ENCODE results near the gene ARL13B.
"Not testable (repeated sequence)": the region's sequence is repeated elsewhere in the genome, so short reads cannot be mapped to it uniquely, and the experiment has no call there.

ARL13B gene

DNA sequence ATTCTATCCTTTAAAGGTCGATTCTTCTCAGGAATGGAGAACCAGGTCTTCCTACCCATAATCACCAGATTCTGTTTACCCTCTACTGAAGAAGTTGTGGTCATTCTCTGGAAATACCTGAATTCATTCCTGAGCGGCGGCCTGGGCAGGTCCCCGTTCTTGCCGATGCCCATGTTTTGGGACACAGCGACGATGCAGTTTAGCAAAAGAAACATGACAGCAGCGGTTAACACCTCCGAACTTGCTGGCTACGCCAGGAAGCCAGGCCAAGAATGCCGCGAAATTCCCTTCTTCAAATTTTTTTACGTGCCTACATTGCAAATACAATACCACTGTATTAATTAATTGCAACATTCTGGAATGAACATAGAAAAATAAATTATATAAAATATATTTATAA, 81.3 kb downstream of the ARL13B start:
- no peak overlapping the region for H3K4me3 Mint-ChIP-seq
- no peaks in the 10 kb centered on the region for H3K9me3 Mint-ChIP-seq
- H3K27ac Mint-ChIP-seq: no peak overlapping the region
- peaks cover 31% of the 10 kb centered on the region for H3K4me1 Mint-ChIP-seq (ENCODE audit: low read depth)
- no peak for DNase-seq (ENCODE audit: low spot score)
- peaks cover 50% of the 10 kb centered on the region for H3K36me3 Mint-ChIP-seq (ENCODE audit: low read depth)
- H3K27me3 Mint-ChIP-seq (ENCODE audit: low read depth): no peaks in the 10 kb centered on the region

GRCh38 chr3:94062513-94063404, 82.8 kb downstream of the ARL13B start, which contains the start of the genes DHFR2 and NSUN3:
Gene DHFR2, minus strand, starts transcription at chr3:94062916. Its CDS starts 1,405 bp downstream, at chr3:94061511.
Gene NSUN3, plus strand, starts transcription at chr3:94063061. Its CDS starts 66 bp downstream, at chr3:94063127.
- Mint-ChIP-seq H3K9me3 (peaks cover 9% of the 10 kb centered on the region), H3K4me3 (peak within 1 kb of the TSS; percentile 98), H3K4me1 (ENCODE audit: low read depth) (peaks cover 35% of the 10 kb centered on the region), H3K27ac (peak within 1 kb of the TSS; percentile 99), H3K36me3 (ENCODE audit: low read depth) (peaks cover 60% of the 10 kb centered on the region), H3K27me3 (ENCODE audit: low read depth) (no peaks in the 10 kb centered on the region)
- DNase-seq (ENCODE audit: low spot score): peak; percentile 84

DNA sequence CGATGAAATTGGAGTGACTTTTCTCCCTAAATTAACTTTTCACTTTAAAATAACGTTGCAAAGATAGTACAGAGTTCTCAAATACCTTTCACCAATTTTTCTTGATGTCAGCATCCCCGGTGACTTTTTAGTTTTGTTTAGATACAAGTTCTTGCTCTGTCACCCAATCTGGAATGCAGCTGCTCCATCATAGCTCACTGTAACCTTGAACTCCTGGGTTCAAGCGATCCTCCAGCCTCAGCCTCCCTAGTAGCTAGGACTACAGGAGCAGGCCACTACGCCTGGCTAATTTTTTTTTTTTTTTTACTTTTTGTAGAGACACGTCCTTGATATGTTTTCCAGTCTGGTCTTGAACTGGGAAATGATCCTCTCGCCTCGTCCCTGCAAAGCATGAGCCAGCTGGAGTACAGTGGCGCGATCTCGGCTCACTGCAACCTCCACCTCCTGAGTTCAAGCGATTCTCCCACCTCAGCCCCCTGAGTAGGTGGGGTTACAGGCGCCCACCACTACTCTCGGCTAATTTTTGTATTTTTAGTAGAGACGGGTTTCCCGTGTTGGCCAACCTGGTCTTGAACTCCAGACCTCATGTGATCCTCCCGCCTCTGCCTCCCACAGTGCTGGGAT, 83.7 kb downstream of the ARL13B start:
- no peak for DNase-seq (ENCODE audit: low spot score)

DNA sequence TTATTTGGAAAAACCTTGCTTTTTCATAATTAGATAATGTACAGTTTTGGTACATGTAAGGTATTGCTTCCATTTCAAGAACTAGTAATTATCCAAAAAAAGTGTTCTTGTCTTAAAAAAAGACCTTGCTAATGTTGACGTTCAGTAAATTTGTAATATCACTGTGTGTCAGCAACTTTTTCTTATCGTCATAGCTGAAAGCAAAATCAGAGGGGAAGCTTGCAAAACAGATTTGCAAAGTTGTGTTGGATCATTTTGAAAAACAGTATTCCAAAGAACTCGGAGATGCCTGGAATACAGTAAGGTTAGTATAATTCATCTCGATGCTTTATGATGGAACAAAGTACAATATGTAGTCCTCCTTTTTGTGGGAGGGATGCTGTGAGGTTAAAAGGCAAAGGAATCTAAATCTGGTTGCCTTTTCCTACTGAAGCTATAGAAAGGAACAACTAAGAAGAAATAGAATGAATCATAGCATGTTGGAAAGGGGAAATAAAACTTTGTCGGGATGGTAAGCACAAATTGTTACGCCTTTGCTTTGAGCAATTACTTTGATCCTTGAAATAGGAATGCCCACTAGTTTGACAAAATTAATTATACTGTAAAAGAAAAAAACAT, 84.4 kb downstream of the ARL13B start:
- H3K36me3 Mint-ChIP-seq (ENCODE audit: low read depth): peaks cover 56% of the 10 kb centered on the region
- no peak for DNase-seq (ENCODE audit: low spot score)
- no peaks in the 10 kb centered on the region for H3K27me3 Mint-ChIP-seq (ENCODE audit: low read depth)
- peaks cover 9% of the 10 kb centered on the region for H3K9me3 Mint-ChIP-seq
- peaks cover 40% of the 10 kb centered on the region for H3K4me1 Mint-ChIP-seq (ENCODE audit: low read depth)
- peak overlapping the region; percentile 99 for H3K27ac Mint-ChIP-seq
- peak overlapping the region; percentile 98 for H3K4me3 Mint-ChIP-seq

More for the DNA sequence above, 83.7 kb downstream of the ARL13B start:
- peaks cover 9% of the 10 kb centered on the region for H3K9me3 Mint-ChIP-seq
- peaks cover 33% of the 10 kb centered on the region for H3K4me1 Mint-ChIP-seq (ENCODE audit: low read depth)
- H3K36me3 Mint-ChIP-seq (ENCODE audit: low read depth): peaks cover 61% of the 10 kb centered on the region
- H3K27ac Mint-ChIP-seq: peak overlapping the region; percentile 99
- H3K4me3 Mint-ChIP-seq: peak overlapping the region; percentile 98
- no peaks in the 10 kb centered on the region for H3K27me3 Mint-ChIP-seq (ENCODE audit: low read depth)

GRCh38 chr3:94065122-94065521, 85.2 kb downstream of the ARL13B start:
- H3K27ac Mint-ChIP-seq: peak overlapping the region; percentile 26
- peak overlapping the region; percentile 98 for H3K4me3 Mint-ChIP-seq
- H3K36me3 Mint-ChIP-seq (ENCODE audit: low read depth): peaks cover 53% of the 10 kb centered on the region
- no peak for DNase-seq (ENCODE audit: low spot score)
- H3K27me3 Mint-ChIP-seq (ENCODE audit: low read depth): no peaks in the 10 kb centered on the region
- H3K4me1 Mint-ChIP-seq (ENCODE audit: low read depth): peaks cover 43% of the 10 kb centered on the region
- H3K9me3 Mint-ChIP-seq: peaks cover 9% of the 10 kb centered on the region

DNA sequence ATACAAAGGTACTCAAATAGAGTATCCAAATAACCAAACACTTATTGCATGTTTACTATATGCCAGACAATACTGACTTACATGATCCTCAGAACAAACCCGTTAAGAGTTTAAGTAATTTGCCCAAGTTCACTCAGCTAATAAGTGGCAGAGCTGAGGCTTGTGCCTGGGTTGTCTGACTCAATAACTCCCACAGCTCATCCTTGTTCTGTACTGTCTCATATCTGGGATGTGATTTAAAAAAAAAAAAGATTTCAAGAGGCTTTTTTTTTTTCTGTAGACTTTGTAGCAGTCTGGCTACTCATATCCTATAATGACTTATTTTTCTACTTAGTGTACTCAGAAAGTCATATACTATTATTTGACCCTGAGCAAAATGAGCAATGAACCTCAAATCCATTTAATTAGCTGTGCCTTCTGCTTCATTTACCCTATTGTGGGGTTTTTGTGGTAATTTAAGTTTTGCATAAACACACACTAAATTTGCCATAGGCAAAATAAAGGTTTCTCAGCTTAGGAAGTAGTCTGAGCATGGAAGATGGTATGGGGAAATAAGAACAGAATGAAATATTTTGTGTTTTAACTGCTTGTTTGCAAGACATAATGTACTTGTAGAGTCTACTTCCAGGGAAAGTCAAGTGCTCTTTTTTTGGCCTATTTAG, 86.0 kb downstream of the ARL13B start:
- H3K4me1 Mint-ChIP-seq (ENCODE audit: low read depth): peaks cover 49% of the 10 kb centered on the region
- DNase-seq (ENCODE audit: low spot score): no peak
- H3K27me3 Mint-ChIP-seq (ENCODE audit: low read depth): no peaks in the 10 kb centered on the region
- H3K9me3 Mint-ChIP-seq: peaks cover 9% of the 10 kb centered on the region
- H3K27ac Mint-ChIP-seq: no peak overlapping the region
- peaks cover 45% of the 10 kb centered on the region for H3K36me3 Mint-ChIP-seq (ENCODE audit: low read depth)
- peak overlapping the region; percentile 3 for H3K4me3 Mint-ChIP-seq

DNA sequence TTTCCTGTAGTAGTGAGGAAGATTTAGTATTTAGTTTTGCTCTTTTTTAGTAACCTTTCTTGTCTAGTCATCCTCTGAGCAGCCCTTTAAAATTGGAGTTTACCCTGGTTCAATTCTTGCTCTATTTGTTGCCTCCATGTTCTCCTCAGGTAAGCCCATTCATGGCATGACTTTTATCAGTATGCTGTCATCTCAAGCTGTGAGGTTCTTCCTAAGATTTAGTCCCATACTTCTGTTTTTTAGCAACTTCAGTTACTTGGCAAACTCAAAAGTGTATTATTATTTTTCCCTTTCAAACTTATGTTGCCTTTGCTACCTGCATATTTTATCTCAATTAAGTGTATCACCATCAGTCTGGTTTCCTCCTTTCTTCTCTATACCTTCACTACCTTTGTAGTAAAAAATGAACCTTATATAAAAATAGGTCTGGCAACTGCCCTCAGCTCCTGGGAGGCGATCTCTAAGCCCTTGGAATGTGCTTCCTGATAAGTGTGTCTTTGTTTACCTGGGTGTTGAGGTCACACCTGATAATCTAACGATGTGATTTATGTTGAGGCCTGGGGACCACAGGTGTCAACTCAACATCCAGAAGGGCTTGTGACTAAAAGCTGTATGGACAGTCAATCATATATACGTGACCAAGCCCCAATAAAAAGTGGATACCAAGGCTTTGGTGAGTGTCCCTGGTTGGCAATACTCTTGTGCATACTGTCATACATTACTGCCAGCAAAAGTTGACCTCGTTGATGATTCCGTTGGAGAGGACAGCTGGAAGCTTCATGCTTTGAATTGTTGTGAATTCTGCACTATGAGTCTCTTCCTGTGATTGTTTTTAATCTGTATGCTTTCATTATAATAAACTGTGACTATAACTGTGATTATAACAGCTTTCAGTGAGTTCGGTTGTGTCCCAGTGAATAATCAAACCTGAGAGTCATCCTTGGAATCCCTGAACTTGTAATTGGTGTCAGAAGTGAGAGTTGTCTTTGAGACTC, 86.8 kb downstream of the ARL13B start:
- H3K27ac Mint-ChIP-seq: no peak overlapping the region
- no peaks in the 10 kb centered on the region for H3K27me3 Mint-ChIP-seq (ENCODE audit: low read depth)
- DNase-seq (ENCODE audit: low spot score): no peak
- H3K4me1 Mint-ChIP-seq (ENCODE audit: low read depth): peaks cover 58% of the 10 kb centered on the region
- H3K36me3 Mint-ChIP-seq (ENCODE audit: low read depth): peaks cover 46% of the 10 kb centered on the region
- peaks cover 9% of the 10 kb centered on the region for H3K9me3 Mint-ChIP-seq
- peak overlapping the region; percentile 3 for H3K4me3 Mint-ChIP-seq

GRCh38 chr3:94069194-94069813, 89.3 kb downstream of the ARL13B start:
- H3K9me3 Mint-ChIP-seq: peaks cover 9% of the 10 kb centered on the region
- DNase-seq (ENCODE audit: low spot score): no peak
- H3K36me3 Mint-ChIP-seq (ENCODE audit: low read depth): peaks cover 60% of the 10 kb centered on the region
- H3K27ac Mint-ChIP-seq: peak overlapping the region; percentile 38
- H3K4me1 Mint-ChIP-seq (ENCODE audit: low read depth): peaks cover 69% of the 10 kb centered on the region
- no peaks in the 10 kb centered on the region for H3K27me3 Mint-ChIP-seq (ENCODE audit: low read depth)
- peak overlapping the region; percentile 14 for H3K4me3 Mint-ChIP-seq

DNA sequence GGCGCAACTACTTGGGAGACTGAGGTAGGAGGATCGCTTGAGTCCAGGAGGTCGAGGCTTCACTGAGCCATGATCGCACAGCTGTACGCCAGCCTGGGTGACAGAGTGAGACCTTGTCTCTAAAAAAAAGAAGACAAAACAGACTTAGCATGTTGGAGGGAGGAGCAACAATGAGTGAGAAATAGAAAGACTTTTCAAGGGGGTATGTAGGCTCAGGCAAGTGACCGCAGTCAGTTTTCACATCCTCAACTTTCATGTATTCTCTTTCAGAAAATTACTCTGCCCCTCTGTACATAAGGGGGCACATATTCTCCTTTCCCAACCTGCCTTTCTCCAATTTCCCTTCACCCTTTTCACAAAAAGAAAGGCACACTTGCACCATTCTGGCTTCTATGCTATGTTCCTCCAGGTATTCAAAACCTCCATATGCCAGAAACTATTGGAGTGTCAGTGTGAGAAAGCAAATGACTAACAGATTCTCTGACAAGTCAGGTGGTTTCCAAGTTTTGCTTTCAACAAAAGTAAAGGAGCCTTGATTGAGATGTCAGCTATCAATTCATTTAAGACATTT, 90.5 kb downstream of the ARL13B start:
- peaks cover 60% of the 10 kb centered on the region for H3K36me3 Mint-ChIP-seq (ENCODE audit: low read depth)
- H3K4me1 Mint-ChIP-seq (ENCODE audit: low read depth): peaks cover 63% of the 10 kb centered on the region
- H3K4me3 Mint-ChIP-seq: no peak overlapping the region
- DNase-seq (ENCODE audit: low spot score): no peak
- peaks cover 9% of the 10 kb centered on the region for H3K9me3 Mint-ChIP-seq
- H3K27ac Mint-ChIP-seq: no peak overlapping the region
- H3K27me3 Mint-ChIP-seq (ENCODE audit: low read depth): no peaks in the 10 kb centered on the region

DNA sequence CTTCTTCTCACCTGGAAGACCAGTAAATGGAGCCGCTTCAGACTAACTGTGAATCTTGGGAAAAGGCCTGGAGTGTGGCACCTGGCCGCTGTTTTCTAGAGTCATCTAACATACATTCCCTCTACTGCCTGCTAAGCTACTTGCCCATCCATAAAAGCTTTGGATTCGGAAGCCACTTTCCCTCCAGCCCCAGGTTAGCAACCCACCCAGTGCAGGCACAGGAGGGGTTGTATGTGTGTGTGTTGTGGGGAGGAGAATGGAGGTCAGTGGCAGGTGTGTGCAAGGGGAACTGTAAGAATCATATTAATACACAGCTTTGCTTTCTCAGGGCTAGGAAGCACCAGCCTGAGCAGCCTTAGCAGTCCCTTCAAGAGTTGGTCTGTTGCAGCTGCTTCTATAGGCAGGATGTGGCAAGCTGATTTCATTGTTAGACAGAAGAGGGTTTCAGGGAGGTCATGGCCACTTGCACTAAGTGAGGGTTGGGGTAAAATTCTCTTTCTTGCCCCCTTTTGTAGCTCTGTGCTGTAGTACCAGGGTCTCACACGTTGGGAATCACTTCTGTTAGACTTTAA, 91.8 kb downstream of the ARL13B start:
- H3K36me3 Mint-ChIP-seq (ENCODE audit: low read depth): peaks cover 61% of the 10 kb centered on the region

GRCh38 chr3:94076055-94076454, 96.1 kb downstream of the ARL13B start:
- Mint-ChIP-seq H3K27me3 (ENCODE audit: low read depth) (no peaks in the 10 kb centered on the region), H3K4me1 (ENCODE audit: low read depth) (peaks cover 52% of the 10 kb centered on the region), H3K4me3 (no peak overlapping the region), H3K27ac (no peak overlapping the region), H3K36me3 (ENCODE audit: low read depth) (peaks cover 65% of the 10 kb centered on the region), H3K9me3 (no peaks in the 10 kb centered on the region)
- no peak for DNase-seq (ENCODE audit: low spot score)

More for the DNA sequence above, 91.8 kb downstream of the ARL13B start:
- DNase-seq (ENCODE audit: low spot score): peak; percentile 22
- H3K4me3 Mint-ChIP-seq: peak overlapping the region; percentile 63
- H3K9me3 Mint-ChIP-seq: peaks cover 7% of the 10 kb centered on the region
- no peaks in the 10 kb centered on the region for H3K27me3 Mint-ChIP-seq (ENCODE audit: low read depth)
- peaks cover 53% of the 10 kb centered on the region for H3K4me1 Mint-ChIP-seq (ENCODE audit: low read depth)
- H3K27ac Mint-ChIP-seq: peak overlapping the region; percentile 82

GRCh38 chr3:94080552-94080951, 100.6 kb downstream of the ARL13B start:
- H3K9me3 Mint-ChIP-seq; H3K27me3 Mint-ChIP-seq (ENCODE audit: low read depth); H3K4me3 Mint-ChIP-seq; DNase-seq (ENCODE audit: low spot score): not testable (repeated sequence)
- H3K27ac Mint-ChIP-seq: peak overlapping the region; percentile 43
- peaks cover 36% of the 10 kb centered on the region for H3K4me1 Mint-ChIP-seq (ENCODE audit: low read depth)
- peaks cover 43% of the 10 kb centered on the region for H3K36me3 Mint-ChIP-seq (ENCODE audit: low read depth)

Data from T-helper 2 cell treated with Interferon-gamma antibody and Interleukin-4, amounts not matched to agents 5 μg/mL and 100 μg/mL, for 36 hours (primary cell).